Stimulated activated CD8-positive, alpha-beta memory T cell treated with anti-CD3 and anti-CD28 coated beads, Interleukin-4, amount 100 ng/mL, for 24 hours (primary cell): ENCODE measurements around the gene UPK1A.

Experiments used
- DNase-seq: peaks from one replicate; pipeline ENCODE4 v3.0.0-alpha.2; 2020; ENCODE audit warnings: low read depth

Gene UPK1A

GRCh38 chr19:35693422-35693821 lies 27.1 kb downstream of the UPK1A start:
- DNase-seq = no peak

- peak; percentile 78 for DNase-seq
Observed at GRCh38 chr19:35693835-35694599, 27.7 kb downstream of the UPK1A start.

- no peak for DNase-seq
Observed at GRCh38 chr19:35695895-35696422, 29.6 kb downstream of the UPK1A start.

GRCh38 chr19:35696835-35697234 lies 30.5 kb downstream of the UPK1A start:
- DNase-seq = no peak

GRCh38 chr19:35702223-35703012 lies 36.1 kb downstream of the UPK1A start:
- peak; percentile 88 for DNase-seq

GRCh38 chr19:35703343-35703742 lies 37.0 kb downstream of the UPK1A start:
- no peak for DNase-seq

GRCh38 chr19:35704218-35704617 lies 37.9 kb downstream of the UPK1A start, which contains the start of gene ZBTB32:
TSS of gene ZBTB32 (plus strand) at chr19:35704558. CDS start at chr19:35714627, 10,069 bp downstream.
- no peak for DNase-seq

GRCh38 chr19:35708391-35708790 lies 42.1 kb downstream of the UPK1A start:
- DNase-seq = no peak

GRCh38 chr19:35710784-35711723 lies 44.7 kb downstream of the UPK1A start:
- DNase-seq = peak; percentile 52

GRCh38 chr19:35712567-35713505 lies 46.5 kb downstream of the UPK1A start:
- DNase-seq = peak; percentile 74

- no peak for DNase-seq
Observed at GRCh38 chr19:35713506-35713850, 47.2 kb downstream of the UPK1A start.

- DNase-seq = no peak
Observed at GRCh38 chr19:35713904-35714495, 47.7 kb downstream of the UPK1A start.

GRCh38 chr19:35714601-35715354 lies 48.5 kb downstream of the UPK1A start:
- no peak for DNase-seq

GRCh38 chr19:35715355-35715809 lies 49.1 kb downstream of the UPK1A start:
- no peak for DNase-seq

GRCh38 chr19:35715981-35716800 lies 49.9 kb downstream of the UPK1A start:
- no peak for DNase-seq

- DNase-seq = peak; percentile 96
Observed at GRCh38 chr19:35716801-35717664, 50.7 kb downstream of the UPK1A start.

- no peak for DNase-seq
Observed at GRCh38 chr19:35717665-35718344, 51.5 kb downstream of the UPK1A start, which contains the start of gene KMT2B. TSS of gene KMT2B (plus strand) at chr19:35718003. CDS start at chr19:35718019, 16 bp downstream.
